Activated CD4-positive, alpha-beta T cell treated with anti-CD3 and anti-CD28 coated beads for 36 hours (primary cell): ENCODE measurements around the gene ZNF70. TPM values are rescaled to one million over a fixed set of nuclear protein-coding genes. Genes with fewer than 3 reads are reported as not detected.

Source experiments
- ATAC-seq: fragments of 200-7000 bp; cut with Tn5 transposase; one replicate; pipeline ENCODE4 v1.10.0; 2021; ENCODE audit warnings: mild to moderate bottlenecking, moderate library complexity
- CTCF ChIA-PET: fragments of 350-600 bp; sonication (Branson Sonifier 250); formaldehyde crosslinking; loops from one replicate; lab custom pipeline; 2021; ENCODE audit warnings: antibody characterized with exemption; lab: Charles Lee
- POLR2A ChIA-PET: fragments of 350-600 bp; sonication (Branson Sonifier 250); formaldehyde crosslinking; loops from one replicate; lab custom pipeline; 2021; ENCODE audit warnings: antibody characterized with exemption, inconsistent platforms; lab: Charles Lee
- DNase-seq: peaks from one replicate; pipeline ENCODE4 v3.0.0-alpha.2; 2020
- H3K27ac Mint-ChIP-seq: one replicate; pipeline ENCODE4 v1.8.0; 2021; ENCODE audit warnings: mixed read lengths
- H3K27me3 Mint-ChIP-seq: one replicate; pipeline ENCODE4 v1.8.0; 2021; ENCODE audit warnings: mixed read lengths
- H3K36me3 Mint-ChIP-seq: one replicate; pipeline ENCODE4 v1.8.0; 2021; ENCODE audit warnings: low read depth, mixed read lengths
- H3K4me1 Mint-ChIP-seq: one replicate; pipeline ENCODE4 v1.8.0; 2021; ENCODE audit warnings: mixed read lengths
- H3K4me3 Mint-ChIP-seq: one replicate; pipeline ENCODE4 v1.8.0; 2021; ENCODE audit warnings: mild to moderate bottlenecking, moderate library complexity, mixed read lengths
- H3K9me3 Mint-ChIP-seq: one replicate; pipeline ENCODE4 v1.8.0; 2021; ENCODE audit warnings: low read depth, mixed read lengths
- intact Hi-C, 2 experiments: fragments of 100-400 bp; cut with DNase I in 1 of 2; cut with micrococcal nuclease in 1 of 2; formaldehyde crosslinking; loops; one replicate each; pipeline versions ENCODE4 v1.14.2 to v1.15.1; 2022 to 2024; cut with DNase I, micrococcal nuclease
- total RNA-seq, 2 experiments: library from RNA; stranded (reverse); gene quantifications; one replicate each; pipeline ENCODE4 v1.2.3, GENCODE V29; 2021

ZNF70 gene
- total RNA-seq, 2 experiments from 2014 or later, result 1.6 to 1.7 TPM

DNA sequence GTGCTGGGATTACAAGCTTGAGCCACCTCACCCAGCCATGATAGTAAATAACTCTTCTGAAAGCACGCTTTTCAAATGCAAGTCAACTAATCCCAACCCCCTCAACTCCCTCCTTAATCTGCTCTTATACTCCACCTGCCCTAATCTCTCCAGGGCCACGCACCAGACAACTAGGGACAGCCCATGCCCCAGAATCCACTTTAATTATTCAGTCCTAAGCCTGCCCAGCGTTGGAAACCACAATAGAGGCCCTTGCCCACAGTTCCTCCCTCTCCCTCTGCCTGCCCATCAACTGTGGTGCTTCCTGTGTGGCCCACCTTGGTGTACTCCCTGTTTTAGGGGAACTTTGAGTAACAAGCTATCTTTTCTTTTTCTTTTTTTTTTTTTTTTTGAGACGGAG, 6.0 kb upstream of the ZNF70 start:
- DNase-seq (no peak), ATAC-seq (no peak)
- H3K27me3 Mint-ChIP-seq, result no peaks in the 10 kb centered on the region
- H3K4me1 Mint-ChIP-seq, result no peaks in the 10 kb centered on the region
- H3K9me3 Mint-ChIP-seq, result no peaks in the 10 kb centered on the region
- intact Hi-C loops, result no loop called here
- no peak overlapping the region for H3K27ac Mint-ChIP-seq
- POLR2A ChIA-PET, result no interaction called here
- no peaks in the 10 kb centered on the region for H3K36me3 Mint-ChIP-seq
- H3K4me3 Mint-ChIP-seq, result no peak overlapping the region
- CTCF ChIA-PET, result no interaction called here

DNA sequence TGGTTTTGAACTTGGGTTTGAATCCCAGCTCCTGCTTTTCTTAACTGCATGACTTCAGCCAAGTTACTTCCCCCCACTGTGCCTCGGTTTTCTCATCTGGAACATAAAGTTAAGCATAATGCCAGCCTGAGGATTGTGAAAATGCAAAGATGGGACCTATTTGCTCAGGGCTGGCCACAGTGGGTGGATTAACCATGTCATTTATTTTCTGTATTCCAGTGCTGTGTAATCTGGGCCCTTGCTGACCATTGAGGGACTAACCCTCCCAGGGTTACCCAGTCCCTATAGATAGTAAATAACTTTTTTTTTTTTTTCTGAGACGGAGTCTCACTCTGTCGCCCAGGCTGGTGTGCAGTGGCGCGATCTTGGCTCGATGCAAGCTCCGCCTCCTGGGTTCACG, 4.8 kb upstream of the ZNF70 start:
- H3K36me3 Mint-ChIP-seq, result no peaks in the 10 kb centered on the region
- ChIA-PET POLR2A (no interaction called here), CTCF (interaction anchor here (1.1 kb wide), 1 partner anchor 30 kb away, joined by 3 read pairs; no protein-coding TSS in a partner anchor)
- DNase-seq (no peak), ATAC-seq (no peak)
- no peak overlapping the region for H3K27ac Mint-ChIP-seq
- H3K9me3 Mint-ChIP-seq, result no peaks in the 10 kb centered on the region
- intact Hi-C loops, result no loop called here
- H3K27me3 Mint-ChIP-seq, result no peaks in the 10 kb centered on the region
- no peaks in the 10 kb centered on the region for H3K4me1 Mint-ChIP-seq
- no peak overlapping the region for H3K4me3 Mint-ChIP-seq

DNA sequence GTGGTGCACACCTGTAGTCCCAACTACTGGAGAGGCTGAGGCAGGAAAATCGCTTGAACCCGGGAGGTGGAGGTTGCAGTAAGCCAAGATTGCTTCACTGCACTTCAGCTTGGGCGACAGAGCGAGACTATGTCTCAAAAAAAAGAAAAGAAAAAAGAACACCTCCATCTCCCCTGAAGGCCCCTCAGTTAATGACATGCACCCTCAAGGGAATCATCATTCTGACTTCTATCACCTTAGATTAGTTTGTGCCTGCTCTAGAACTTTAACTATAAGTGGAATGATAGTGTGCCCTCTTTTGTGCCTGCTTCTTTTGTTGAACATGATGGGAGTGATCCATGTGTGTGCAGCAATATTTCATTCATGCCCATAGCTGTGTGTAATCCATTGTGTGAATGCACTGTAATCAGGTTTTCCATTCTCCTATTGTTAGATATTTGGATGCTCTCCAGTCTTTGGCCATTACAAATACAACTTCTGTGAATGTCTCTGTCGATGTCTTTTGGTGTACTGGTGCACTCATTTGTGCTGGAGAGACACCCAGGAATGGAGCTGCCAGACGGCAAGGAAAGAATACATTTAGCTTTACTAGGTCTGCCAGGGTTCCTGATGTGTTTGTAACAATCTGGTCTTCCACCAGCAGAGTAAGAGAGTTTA, 4.2 kb upstream of the ZNF70 start:
- Mint-ChIP-seq H3K4me3 (no peak overlapping the region), H3K36me3 (no peaks in the 10 kb centered on the region), H3K4me1 (peaks cover 6% of the 10 kb centered on the region), H3K27ac (no peak overlapping the region), H3K9me3 (no peaks in the 10 kb centered on the region), H3K27me3 (no peaks in the 10 kb centered on the region)
- DNase-seq (no peak), ATAC-seq (no peak)
- intact Hi-C loops, result loop anchor here (5.0 kb wide), 2 partner anchors 48 to 213 kb away; no protein-coding TSS in a partner anchor
- ChIA-PET POLR2A (no interaction called here), CTCF (interaction anchor here (0.6 to 1.1 kb wide), 2 partner anchors 31 to 285 kb away, joined by 3 read pairs; no protein-coding TSS in a partner anchor)

DNA sequence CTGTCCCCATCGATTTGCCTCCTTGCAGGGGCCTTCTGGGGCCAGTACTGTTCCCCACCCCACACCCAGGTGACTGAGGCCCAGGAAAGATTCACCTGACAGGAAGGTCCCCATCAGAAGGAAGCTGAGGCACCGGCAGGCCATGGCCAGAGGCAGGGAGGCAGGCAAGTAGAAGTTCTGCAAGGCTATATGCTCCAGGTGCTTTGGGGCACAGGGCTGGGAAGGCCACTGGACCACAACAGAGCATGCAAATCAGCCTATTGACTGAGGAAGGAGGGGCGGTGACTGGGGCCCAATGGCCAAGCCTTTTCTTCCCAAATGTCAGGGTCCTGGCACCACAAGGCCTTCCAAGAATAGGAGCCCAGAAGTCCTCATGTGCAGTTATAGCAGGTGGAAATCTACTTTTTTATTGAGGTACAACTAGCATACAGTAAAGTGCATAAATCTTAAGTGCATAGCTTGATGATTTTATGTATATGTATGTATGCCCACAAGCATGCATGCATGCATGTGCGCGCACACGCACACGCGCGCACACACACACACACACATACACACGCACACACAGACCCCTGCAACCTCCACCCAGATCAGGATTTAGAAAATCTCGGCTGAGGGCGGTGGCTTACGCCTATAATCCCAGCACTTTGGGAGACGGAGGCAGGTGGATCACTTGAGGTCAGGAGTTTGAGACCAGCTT, 3.5 kb upstream of the ZNF70 start, which contains the start of gene VPREB3:
Gene VPREB3, minus strand, starts transcription at position 206 of the 700 bp plus-strand sequence. Its CDS starts 62 bp downstream, at position 144.
- Mint-ChIP-seq H3K4me1 (peaks cover 11% of the 10 kb centered on the region), H3K36me3 (no peaks in the 10 kb centered on the region), H3K27me3 (peaks cover 2% of the 10 kb centered on the region), H3K4me3 (no peak within 1 kb of the TSS), H3K27ac (no peak within 1 kb of the TSS), H3K9me3 (no peaks in the 10 kb centered on the region)
- intact Hi-C loops, result loop anchor here (5.0 kb wide), 2 partner anchors 47 to 212 kb away; no protein-coding TSS in a partner anchor
- DNase-seq (no peak), ATAC-seq (no peak)
- ChIA-PET POLR2A (no interaction called here), CTCF (interaction anchor here (0.6 to 1.1 kb wide), 5 partner anchors 32 to 286 kb away, joined by 3 read pairs; no protein-coding TSS in a partner anchor)

DNA sequence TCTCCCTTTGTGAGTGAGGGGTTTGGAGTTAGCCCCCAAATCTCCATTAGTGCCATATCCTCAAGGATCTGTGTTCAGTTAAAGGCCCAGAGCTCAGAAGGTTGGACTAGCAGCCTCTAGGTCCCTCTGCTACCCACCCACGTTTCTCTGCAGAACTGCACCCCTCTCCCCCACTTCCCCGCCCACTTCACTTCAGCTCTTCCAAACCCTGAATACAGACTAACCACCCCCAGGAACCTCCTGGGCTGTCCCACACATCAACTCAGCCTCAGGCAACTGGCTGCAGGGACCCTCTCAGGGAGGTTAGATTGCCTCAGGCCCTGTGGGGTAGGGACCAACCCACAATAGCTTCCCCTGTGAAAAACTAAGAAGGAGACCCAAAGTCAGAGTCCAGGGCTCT, 2.5 kb upstream of the ZNF70 start:
- DNase-seq (no peak), ATAC-seq (no peak)
- H3K27ac Mint-ChIP-seq, result no peak overlapping the region
- CTCF ChIA-PET, result interaction anchor here (0.7 kb wide), 1 partner anchor 125 kb away, joined by 3 read pairs; no protein-coding TSS in a partner anchor
- peaks cover 11% of the 10 kb centered on the region for H3K4me1 Mint-ChIP-seq
- intact Hi-C loops, result loop anchor here (5.0 kb wide), 2 partner anchors 46 to 211 kb away; no protein-coding TSS in a partner anchor
- POLR2A ChIA-PET, result no interaction called here
- no peak overlapping the region for H3K4me3 Mint-ChIP-seq
- H3K9me3 Mint-ChIP-seq, result no peaks in the 10 kb centered on the region
- peaks cover 2% of the 10 kb centered on the region for H3K27me3 Mint-ChIP-seq
- H3K36me3 Mint-ChIP-seq, result no peaks in the 10 kb centered on the region

GRCh38 chr22:23752750-23753149, 1.8 kb upstream of the ZNF70 start:
- no peaks in the 10 kb centered on the region for H3K36me3 Mint-ChIP-seq
- no peak overlapping the region for H3K27ac Mint-ChIP-seq
- ChIA-PET POLR2A (no interaction called here), CTCF (no interaction called here)
- peaks cover 11% of the 10 kb centered on the region for H3K4me1 Mint-ChIP-seq
- H3K4me3 Mint-ChIP-seq, result no peak overlapping the region
- DNase-seq, result no peak
- intact Hi-C loops, result loop anchor here (5.0 kb wide), 2 partner anchors 45 to 210 kb away; no protein-coding TSS in a partner anchor
- peaks cover 2% of the 10 kb centered on the region for H3K27me3 Mint-ChIP-seq
- no peaks in the 10 kb centered on the region for H3K9me3 Mint-ChIP-seq
- no peak for ATAC-seq

DNA sequence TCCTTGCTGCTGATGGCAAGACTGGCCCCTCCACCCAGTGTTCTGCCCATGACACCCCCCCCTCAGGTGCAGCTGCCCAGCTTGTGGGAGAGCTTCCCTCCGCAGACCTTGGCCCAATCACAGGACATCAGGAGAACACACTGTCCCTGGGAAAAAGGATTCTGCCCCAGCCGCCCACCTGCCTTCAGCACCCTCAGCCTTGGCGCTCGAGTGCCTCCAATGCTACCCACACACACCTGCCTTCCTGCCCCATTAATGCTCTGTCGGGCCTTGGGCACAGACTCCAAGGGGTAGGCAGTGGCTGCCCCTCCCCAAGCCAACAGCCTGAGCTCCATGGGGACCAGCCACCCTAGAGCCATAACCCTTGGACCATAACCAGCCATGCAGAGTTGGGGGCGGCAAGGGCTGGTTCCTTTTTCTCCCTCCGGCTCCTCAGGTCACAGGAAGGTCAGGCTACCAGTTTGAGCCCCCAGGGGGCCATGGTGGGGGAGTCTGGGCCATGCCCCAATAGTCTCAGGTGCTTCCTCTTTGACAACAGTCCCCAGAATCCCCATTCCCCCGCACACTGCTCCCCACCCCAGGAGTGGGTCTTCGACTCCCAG, 1.3 kb upstream of the ZNF70 start:
- ATAC-seq (no peak), DNase-seq (no peak)
- Mint-ChIP-seq H3K27me3 (peaks cover 2% of the 10 kb centered on the region), H3K9me3 (no peaks in the 10 kb centered on the region), H3K27ac (no peak overlapping the region), H3K4me3 (peak overlapping the region; percentile 77), H3K36me3 (no peaks in the 10 kb centered on the region), H3K4me1 (peaks cover 11% of the 10 kb centered on the region)
- ChIA-PET POLR2A (interaction anchor here (0.5 kb wide), 1 partner anchor 33 kb away, joined by 6 read pairs; no protein-coding TSS in a partner anchor), CTCF (no interaction called here)
- intact Hi-C loops, result loop anchor here (5.0 kb wide), 2 partner anchors 45 to 210 kb away; no protein-coding TSS in a partner anchor

DNA sequence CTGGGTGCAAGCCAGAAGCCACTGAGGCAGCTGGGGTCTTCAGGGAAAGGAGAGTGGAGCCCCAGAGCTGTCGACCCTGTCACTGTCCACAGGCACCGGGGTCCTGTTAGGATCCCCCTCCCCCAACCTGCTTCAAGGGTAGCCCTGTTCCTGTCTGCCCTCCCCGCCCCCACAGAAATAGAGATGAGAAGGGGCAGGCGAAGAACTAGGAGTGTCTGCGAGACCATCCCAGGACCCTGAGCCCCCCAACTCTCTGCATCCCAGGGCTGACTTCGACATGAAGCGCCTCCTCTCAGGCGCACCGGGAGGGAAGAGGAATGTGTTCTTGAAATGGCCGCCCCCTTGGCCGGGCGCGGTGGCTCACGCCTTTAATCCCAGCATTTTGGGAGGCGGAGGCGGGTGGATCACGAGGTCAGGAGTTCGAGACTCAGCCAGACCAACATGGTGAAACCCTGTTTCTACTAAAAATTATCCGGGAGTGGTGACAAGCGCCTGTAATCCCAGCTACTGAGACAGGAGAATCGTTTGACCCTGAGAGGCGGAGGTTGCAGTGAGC, 607 bp upstream of the ZNF70 start:
- intact Hi-C loops, result loop anchor here (1.0 to 5.0 kb wide), 11 partner anchors 13 to 209 kb away; partner anchors contain the start of genes CHCHD10 (in 1 of the 2), DERL3 (in 1 of the 2), MIF (in 1 of the 2) and SMARCB1 (in 1 of the 2)
- Mint-ChIP-seq H3K27ac (peak overlapping the region; percentile 31), H3K9me3 (no peaks in the 10 kb centered on the region), H3K36me3 (peaks cover 3% of the 10 kb centered on the region), H3K4me3 (peak overlapping the region; percentile 77), H3K27me3 (peaks cover 2% of the 10 kb centered on the region), H3K4me1 (peaks cover 11% of the 10 kb centered on the region)
- peak; percentile 17 for ATAC-seq
- CTCF ChIA-PET, result no interaction called here
- DNase-seq, result no peak
- POLR2A ChIA-PET, result interaction anchor here (0.5 to 1.2 kb wide), 3 partner anchors 33 to 143 kb away, joined by 3 to 6 read pairs (median 4); partner anchors contain the start of gene MIF

- CTCF ChIA-PET, result no interaction called here
- POLR2A ChIA-PET, result interaction anchor here (0.7 to 1.2 kb wide), 3 partner anchors 36 to 144 kb away, joined by 3 to 4 read pairs (median 3); partner anchors contain the start of genes MIF and SLC2A11
These were observed 572 bp downstream of the ZNF70 start for GRCh38 chr22:23750367-23750713.

DNA sequence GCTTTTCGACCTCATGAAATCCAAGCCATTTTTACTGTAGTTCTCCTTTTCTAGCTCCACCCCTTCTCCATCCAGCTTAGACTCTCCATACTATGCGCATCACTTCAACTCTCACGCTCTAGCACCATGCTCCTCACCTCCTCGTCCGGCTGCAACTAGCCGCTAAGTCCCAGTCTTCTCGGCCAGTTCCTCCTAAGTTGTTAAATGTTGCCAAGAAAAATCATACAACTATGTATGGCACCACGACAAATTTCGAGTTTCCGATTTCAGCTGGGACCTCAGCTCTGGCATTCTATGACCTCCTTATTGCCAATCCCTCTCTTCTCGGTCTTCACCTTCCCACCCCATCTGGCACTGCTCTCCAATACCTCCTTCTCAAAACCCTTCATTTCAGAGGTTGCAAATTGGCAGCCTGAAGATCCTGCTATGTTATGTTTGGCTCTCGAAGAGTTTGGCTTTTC, 1.0 kb downstream of the ZNF70 start:
- ChIA-PET CTCF (no interaction called here), POLR2A (interaction anchor here (0.6 kb wide), 1 partner anchor 29 kb away, joined by 4 read pairs; no protein-coding TSS in a partner anchor)
- DNase-seq (no peak), ATAC-seq (no peak)
- intact Hi-C loops, result loop anchor here (2.0 to 5.0 kb wide), 4 partner anchors 15 to 208 kb away; no protein-coding TSS in a partner anchor
- Mint-ChIP-seq H3K9me3 (no peaks in the 10 kb centered on the region), H3K27ac (no peak overlapping the region), H3K4me1 (peaks cover 11% of the 10 kb centered on the region), H3K36me3 (peaks cover 9% of the 10 kb centered on the region), H3K27me3 (peaks cover 2% of the 10 kb centered on the region), H3K4me3 (peak overlapping the region; percentile 77)

More at GRCh38 chr22:23750367-23750713, 572 bp downstream of the ZNF70 start:
- Mint-ChIP-seq H3K27me3 (peaks cover 2% of the 10 kb centered on the region), H3K9me3 (no peaks in the 10 kb centered on the region), H3K4me3 (peak overlapping the region; percentile 77), H3K4me1 (peaks cover 11% of the 10 kb centered on the region), H3K27ac (peak overlapping the region; percentile 56), H3K36me3 (peaks cover 5% of the 10 kb centered on the region)
- intact Hi-C loops, result loop anchor here (2.0 to 5.0 kb wide), 4 partner anchors 14 to 208 kb away; no protein-coding TSS in a partner anchor
- ATAC-seq, result no peak
- DNase-seq, result no peak
